H1 (cell line): ENCODE data around the gene DNAJB14. TPM values are rescaled to one million over a fixed set of nuclear protein-coding genes. Genes with fewer than 3 reads are reported as not detected.

ENCODE experiments used
- CTCF ChIA-PET: fragments of 300-600 bp; sonication (Branson Sonifier 250); formaldehyde crosslinking; loops from one replicate; lab custom pipeline; 2021; ENCODE audit not compliant: partially characterized antibody; lab: Charles Lee
- POLR2A ChIA-PET: fragments of 300-600 bp; sonication (Branson Sonifier 250); formaldehyde crosslinking; loops from one replicate; lab custom pipeline; 2021; ENCODE audit warnings: inconsistent platforms; ENCODE audit not compliant: partially characterized antibody; lab: Charles Lee
- DNase-seq, 2 experiments: peaks; one replicate each; pipeline versions ENCODE4 v3.0.0 to v3.0.0-alpha.2; 2010 to 2022; ENCODE audit warnings: low spot score in 2 of 2, low read depth in 1 of 2, mixed read lengths in 1 of 2
- FAIRE-seq: peaks from 2 replicates; lab custom pipeline; 2011; peaks lifted over from hg19 to GRCh38; lab: Jason Lieb, UNC
- H2AFZ ChIP-seq: 2 replicates; pipeline ENCODE4 v1.8.1; 2012; ENCODE audit warnings: low read length, inconsistent platforms
- H2AK5ac ChIP-seq: 2 replicates; pipeline ENCODE4 v1.6.1; 2013; ENCODE audit warnings: low read depth, low read length
- H2BK120ac ChIP-seq: replicated peaks from 2 replicates; pipeline ENCODE3; 2013; ENCODE audit warnings: low read depth, low read length, inconsistent platforms
- H2BK12ac ChIP-seq: 2 replicates; pipeline ENCODE4 v1.6.1; 2013; ENCODE audit warnings: low read depth, low read length
- H2BK15ac ChIP-seq: 2 replicates; pipeline ENCODE4 v1.6.1; 2013; ENCODE audit warnings: low read length
- H2BK20ac ChIP-seq: 2 replicates; pipeline ENCODE4 v1.6.1; 2013; ENCODE audit warnings: low read length
- H2BK5ac ChIP-seq: 2 replicates; pipeline ENCODE4 v1.6.1; 2013; ENCODE audit warnings: low read depth, low read length
- H3K14ac ChIP-seq: 2 replicates; pipeline ENCODE4 v1.6.1; 2013; ENCODE audit warnings: inconsistent platforms; ENCODE audit not compliant: insufficient read length
- H3K18ac ChIP-seq: 2 replicates; pipeline ENCODE4 v1.6.1; 2013; ENCODE audit warnings: low read length; ENCODE audit errors: extremely low read depth
- H3K23ac ChIP-seq: 2 replicates; pipeline ENCODE4 v1.6.1; 2013; ENCODE audit warnings: inconsistent platforms; ENCODE audit not compliant: insufficient read length
- H3K23me2 ChIP-seq: 2 replicates; pipeline ENCODE4 v1.6.1; 2013; ENCODE audit warnings: low read depth, low read length
- H3K27ac ChIP-seq: 2 replicates; pipeline ENCODE4 v1.6.1; 2011; ENCODE audit warnings: low read depth, low read length, inconsistent platforms
- H3K27me3 ChIP-seq, 4 experiments: replicated peaks in 1 of 4; 1 replicate in 1 of 4; 2 replicates in 3 of 4; pipeline versions ENCODE4 v1.6.1 to v1.8.1; 2011 to 2013; ENCODE audit warnings: low read length in 3 of 4, mild to moderate bottlenecking in 3 of 4, inconsistent platforms in 2 of 4, mixed read lengths in 2 of 4, moderate library complexity in 1 of 4; ENCODE audit not compliant: control insufficient read depth in 3 of 4, insufficient read depth in 3 of 4; ENCODE audit errors: extremely low read depth in 1 of 4
- H3K36me3 ChIP-seq, 4 experiments: 2 replicates each; pipeline versions ENCODE4 v1.6.1 to v1.8.1; 2011 to 2013; ENCODE audit warnings: mild to moderate bottlenecking in 4 of 4, low read length in 3 of 4, moderate library complexity in 2 of 4, control low read depth in 1 of 4, inconsistent platforms in 1 of 4; ENCODE audit not compliant: insufficient read depth in 4 of 4, control insufficient read depth in 2 of 4
- H3K4ac ChIP-seq: replicated peaks from 2 replicates; pipeline ENCODE3; 2013; ENCODE audit warnings: low read length, low read depth, mixed read lengths, inconsistent platforms; ENCODE audit not compliant: insufficient read length
- H3K4me1 ChIP-seq, 4 experiments: replicated peaks in 1 of 4; 1 replicate in 1 of 4; 2 replicates in 3 of 4; pipeline versions ENCODE4 v1.6.1 to v1.8.1; 2011 to 2013; ENCODE audit warnings: low read length in 3 of 4, inconsistent platforms in 2 of 4, mixed read lengths in 1 of 4; ENCODE audit not compliant: insufficient read depth in 4 of 4, control insufficient read depth in 3 of 4
- H3K4me2 ChIP-seq, 2 experiments: 2 replicates each; pipeline versions ENCODE4 v1.6.1 to v1.8.1; 2011 to 2013; ENCODE audit warnings: low read depth in 2 of 2, low read length in 2 of 2, control low read depth in 1 of 2, inconsistent platforms in 1 of 2, mild to moderate bottlenecking in 1 of 2; ENCODE audit not compliant: insufficient read depth in 1 of 2
- H3K4me3 ChIP-seq, 4 experiments: fragments of 200-600, 300-600 bp in 1 of 4; sonication (generic), shearing (Covaris generic), sonication (Bioruptor Twin) in 1 of 4; 2 replicates each; pipeline versions ENCODE4 v1.5.1 to v1.8.1; 2011 to 2016; ENCODE audit warnings: low read length in 4 of 4, low read depth in 3 of 4, control low read depth in 2 of 4, inconsistent platforms in 2 of 4, mild to moderate bottlenecking in 2 of 4, mixed read lengths in 1 of 4, moderate library complexity in 1 of 4; ENCODE audit not compliant: insufficient read depth in 2 of 4; ENCODE audit errors: extremely low read depth in 1 of 4
- H3K56ac ChIP-seq: replicated peaks from 2 replicates; pipeline ENCODE3; 2013; ENCODE audit warnings: low read depth, mild to moderate bottlenecking, mixed read lengths, low read length, inconsistent platforms; ENCODE audit not compliant: insufficient read length
- H3K79me1 ChIP-seq: 2 replicates; pipeline ENCODE4 v1.6.1; 2013; ENCODE audit warnings: low read depth, low read length, control low read depth
- H3K79me2 ChIP-seq, 2 experiments: 2 replicates each; pipeline versions ENCODE4 v1.6.1 to v1.8.1; 2012 to 2013; ENCODE audit warnings: low read length in 2 of 2, mild to moderate bottlenecking in 2 of 2, inconsistent platforms in 1 of 2; ENCODE audit not compliant: insufficient read depth in 2 of 2, control insufficient read depth in 1 of 2
- H3K9ac ChIP-seq, 4 experiments: replicated peaks in 1 of 4; 1 replicate in 1 of 4; 2 replicates in 3 of 4; pipeline versions ENCODE4 v1.6.1 to v1.8.1; 2011 to 2013; ENCODE audit warnings: low read depth in 3 of 4, low read length in 3 of 4, control low read depth in 2 of 4, mild to moderate bottlenecking in 2 of 4, moderate library complexity in 2 of 4, inconsistent platforms in 1 of 4; ENCODE audit errors: extremely low read depth in 1 of 4
- H3K9me3 ChIP-seq, 2 experiments: 2 replicates each; pipeline versions ENCODE4 v1.6.1 to v1.8.1; 2012 to 2013; ENCODE audit warnings: mild to moderate bottlenecking in 2 of 2, moderate library complexity in 2 of 2, control low read depth in 1 of 2, inconsistent platforms in 1 of 2, low read depth in 1 of 2, low read length in 1 of 2, mixed read lengths in 1 of 2; ENCODE audit not compliant: insufficient read depth in 2 of 2
- H4K20me1 ChIP-seq, 2 experiments: replicated peaks in 1 of 2; 2 replicates each; pipeline versions ENCODE3 to v1.8.1; 2011 to 2013; ENCODE audit warnings: inconsistent platforms in 2 of 2, low read length in 2 of 2, mild to moderate bottlenecking in 1 of 2; ENCODE audit not compliant: insufficient read depth in 2 of 2, control insufficient read depth in 1 of 2
- H4K5ac ChIP-seq: 2 replicates; pipeline ENCODE4 v1.6.1; 2013; ENCODE audit warnings: low read length, low read depth, mixed read lengths, inconsistent platforms; ENCODE audit not compliant: insufficient read length
- H4K8ac ChIP-seq: 2 replicates; pipeline ENCODE4 v1.8.0; 2013; ENCODE audit warnings: mild to moderate bottlenecking, moderate library complexity, low read length, inconsistent platforms; ENCODE audit not compliant: insufficient read depth; ENCODE audit errors: extremely low read depth
- H4K91ac ChIP-seq: replicated peaks from 2 replicates; pipeline ENCODE3; 2013; ENCODE audit warnings: low read length, mixed read lengths, inconsistent platforms; ENCODE audit not compliant: insufficient read length
- FOSL1 ChIP-seq: IDR thresholded peaks from 2 replicates; pipeline ENCODE4 v1.6.1; 2011; ENCODE audit warnings: mild to moderate bottlenecking, low read depth, low read length, moderate library complexity; ENCODE audit not compliant: insufficient read depth
- RAD21 ChIP-seq, 2 experiments: IDR thresholded peaks in 1 of 2; conservative IDR thresholded peaks in 1 of 2; 2 replicates each; pipeline ENCODE4 v1.6.1; 2011; ENCODE audit warnings: low read depth in 2 of 2, low read length in 2 of 2, improper control_type of control experiment in 1 of 2, inconsistent platforms in 1 of 2, mild to moderate bottlenecking in 1 of 2, moderate library complexity in 1 of 2
- TEAD4 ChIP-seq: IDR thresholded peaks from 2 replicates; pipeline ENCODE4 v1.6.1; 2012; ENCODE audit warnings: low read depth, low read length, inconsistent platforms, mixed read lengths
- WGBS, 2 experiments: shearing (Covaris generic) in 1 of 2; methylation state at CpG; one replicate each; pipeline versions ENCODE4 v1.1.6 to v1.1.7; 2013 to 2015; ENCODE audit warnings: low lambda C conversion rate in 2 of 2, mixed read lengths in 2 of 2, inconsistent platforms in 1 of 2, low coverage in 1 of 2, missing lambda C conversion rate in 1 of 2; ENCODE audit not compliant: insufficient replicate concordance in 2 of 2, insufficient coverage in 1 of 2, insufficient read length in 1 of 2; ENCODE audit errors: extremely low coverage in 1 of 2, missing lambda C conversion rate in 1 of 2; 5-methylcytosine and 5-hydroxymethylcytosine counted together
- polyA plus RNA-seq, 7 experiments: library from polyadenylated mRNA; depleted of rRNA in 3 of 7; stranded (reverse) in 5 of 7; unstranded in 2 of 7; fragments of >200 nt in 5 of 7; fragments of 200-250 nt in 2 of 7; gene quantifications; 1 replicate in 5 of 7; 2 replicates in 1 of 7; 4 replicates in 1 of 7; pipeline versions ENCODE4 v1.2.1 to v1.2.3, GENCODE V29; 2011 to 2013; ENCODE audit warnings: missing spikeins in 2 of 7, mixed read lengths in 2 of 7
- total RNA-seq: library from RNA; stranded (reverse); fragmentation: NEBNext Ultra II Directional; extraction: Animal tissue kit (Norgen Biotek cat#: 25700); gene quantifications from 2 replicates; pipeline ENCODE4 v1.2.1, GENCODE V29; 2021

DNAJB14 gene
- total and polyA plus RNA-seq, 2 of the 8 experiments (the other 6 are each of a cell fraction or from before 2014, with no cell fraction given), result 3.4 to 35.4 TPM

GRCh38 chr4:99915449-99915848 is 31.0 kb downstream of the DNAJB14 start:
- no peak overlapping the region for H3K4ac ChIP-seq
- no peaks in the 10 kb centered on the region for H4K20me1 ChIP-seq
- no peak overlapping the region for H3K18ac ChIP-seq
- no peak overlapping the region for H3K23ac ChIP-seq
- no peak overlapping the region for H3K4me3 ChIP-seq
- no peak overlapping the region for H4K5ac ChIP-seq
- no peak overlapping the region for H3K9ac ChIP-seq
- no peak overlapping the region for H2AK5ac ChIP-seq
- H3K27me3 ChIP-seq, result peaks cover 0 to 1% (median 0%) of the 10 kb centered on the region in 4 experiments; a peak in 1 of 7 replicates
- H3K14ac ChIP-seq, result no peak overlapping the region
- no peak overlapping the region for H3K27ac ChIP-seq
- no peak overlapping the region for H2AFZ ChIP-seq
- H3K79me2 ChIP-seq, result no peaks in the 10 kb centered on the region
- H3K4me1 ChIP-seq, result no peaks in the 10 kb centered on the region
- H3K36me3 ChIP-seq, result peaks cover 0 to 5% (median 2%) of the 10 kb centered on the region in 4 experiments; a peak in 2 of 8 replicates
- no peak overlapping the region for H2BK120ac ChIP-seq
- H2BK20ac ChIP-seq, result no peak overlapping the region
- no peaks in the 10 kb centered on the region for H3K23me2 ChIP-seq
- 88% methylated on average over 2 of the region's 2 CpGs; no CpG with 5 or more reads in 1 of the 2 experiments for WGBS, 2 experiments
- no peak overlapping the region for H4K91ac ChIP-seq
- ChIA-PET POLR2A (no interaction called here), CTCF (no interaction called here)
- H2BK12ac ChIP-seq, result no peak overlapping the region
- no peak overlapping the region for H2BK5ac ChIP-seq
- FAIRE-seq (no peak), DNase-seq (no peak)
- no peak overlapping the region for H3K4me2 ChIP-seq
- H4K8ac ChIP-seq, result no peak overlapping the region
- peaks cover 2% of the 10 kb centered on the region; the same call in 1 of the 2 replicates for H3K79me1 ChIP-seq
- H3K56ac ChIP-seq, result no peak overlapping the region
- TF ChIP-seq TEAD4 (no peak), FOSL1 (no peak), RAD21 (IDR thresholded peaks at IDR 0.05 in 1 of 2, conservative IDR thresholded peaks at IDR 0.05 in 1 of 2; ENCODE audit: low read depth in 2 of 2, low read length in 2 of 2) (no peak)
- no peaks in the 10 kb centered on the region for H3K9me3 ChIP-seq
- H2BK15ac ChIP-seq, result no peak overlapping the region
